NCI-H69 (cell line): ENCODE data around the gene BCL7B.
"Not testable (repeated sequence)": the region's sequence is repeated elsewhere in the genome, so short reads cannot be mapped to it uniquely, and the experiment has no call there.

Source experiments
- DNase-seq: peaks from one replicate; lab custom pipeline; 2025; lab: John Stamatoyannopoulos, UW

The BCL7B gene

DNA sequence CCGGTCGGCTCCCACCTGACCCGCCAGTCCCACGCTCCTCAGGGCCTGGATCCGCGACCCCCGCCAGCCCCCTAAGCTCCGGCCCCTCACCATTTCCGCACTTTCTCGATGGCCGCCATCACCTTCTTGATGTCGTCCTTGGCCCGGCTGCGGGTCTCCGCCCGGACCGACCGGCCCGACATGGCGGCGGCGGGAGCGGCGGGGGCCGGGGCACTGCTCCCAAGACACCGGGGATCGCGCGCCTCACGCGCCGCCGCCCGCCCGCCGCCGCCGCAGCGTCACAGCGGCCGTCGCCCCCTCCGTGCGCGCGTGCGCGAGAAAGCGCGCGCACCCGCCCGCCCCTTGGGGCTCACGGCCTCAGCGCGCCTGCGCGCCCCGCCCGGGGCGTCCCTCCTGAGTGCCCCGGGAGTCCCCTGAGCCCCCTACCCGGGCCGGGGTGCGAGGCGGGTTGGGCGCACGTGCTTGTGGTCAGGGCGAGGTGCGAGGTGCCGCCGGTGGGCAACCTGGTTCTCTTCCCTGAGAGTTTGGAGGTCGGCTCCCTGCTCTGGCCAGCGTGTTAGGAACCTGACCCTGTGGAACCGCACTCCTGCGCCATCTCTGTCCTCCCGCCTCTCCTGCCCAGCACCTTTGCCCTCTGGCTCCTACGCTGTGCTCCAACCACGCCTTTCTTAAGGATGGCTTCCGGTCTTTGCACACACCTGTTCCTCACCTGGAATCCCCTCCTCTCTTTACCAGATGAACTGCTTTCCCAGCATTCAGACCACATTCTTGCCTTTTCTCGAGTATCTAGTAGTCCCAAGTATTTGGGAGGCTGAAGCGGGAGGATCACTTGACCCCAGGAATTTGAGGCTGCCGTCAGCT lies at the start of gene BCL7B:
TSS of gene BCL7B (minus strand) at position 294 of the 861 bp plus-strand sequence. CDS start at position 182, 112 bp downstream.
- peak; percentile 90 for DNase-seq

DNA sequence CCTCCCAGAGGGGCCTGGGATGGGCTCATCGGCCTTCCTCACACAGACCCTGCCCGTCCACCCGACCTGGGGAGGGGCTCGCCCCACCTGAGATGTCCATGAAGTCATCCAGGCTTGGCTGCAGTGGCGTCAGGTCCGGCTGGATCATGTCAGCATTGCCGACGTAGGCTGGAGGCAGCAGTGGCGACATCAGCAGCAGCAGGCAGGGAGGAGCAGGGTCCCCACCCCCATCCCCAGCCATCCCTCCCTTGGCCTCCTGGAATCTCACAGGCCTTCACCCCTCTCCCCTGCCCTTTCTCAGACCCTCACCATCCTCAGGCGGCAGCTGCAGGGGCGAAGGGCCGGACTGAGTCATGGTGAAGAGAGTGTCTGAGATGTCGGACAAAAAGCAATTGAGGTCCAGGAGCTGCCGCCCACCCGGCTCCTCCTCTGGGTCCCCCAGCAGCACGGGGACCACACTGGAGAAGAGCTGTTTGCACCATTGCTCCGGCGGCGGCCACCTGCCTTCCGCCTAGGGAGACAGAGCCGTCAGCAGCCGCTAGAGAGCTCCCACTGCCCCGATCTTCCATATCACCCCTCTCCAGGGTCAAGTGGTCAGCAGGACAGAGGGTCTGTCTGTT lies 48.2 kb upstream of the BCL7B start:
- DNase-seq = no peak

DNA sequence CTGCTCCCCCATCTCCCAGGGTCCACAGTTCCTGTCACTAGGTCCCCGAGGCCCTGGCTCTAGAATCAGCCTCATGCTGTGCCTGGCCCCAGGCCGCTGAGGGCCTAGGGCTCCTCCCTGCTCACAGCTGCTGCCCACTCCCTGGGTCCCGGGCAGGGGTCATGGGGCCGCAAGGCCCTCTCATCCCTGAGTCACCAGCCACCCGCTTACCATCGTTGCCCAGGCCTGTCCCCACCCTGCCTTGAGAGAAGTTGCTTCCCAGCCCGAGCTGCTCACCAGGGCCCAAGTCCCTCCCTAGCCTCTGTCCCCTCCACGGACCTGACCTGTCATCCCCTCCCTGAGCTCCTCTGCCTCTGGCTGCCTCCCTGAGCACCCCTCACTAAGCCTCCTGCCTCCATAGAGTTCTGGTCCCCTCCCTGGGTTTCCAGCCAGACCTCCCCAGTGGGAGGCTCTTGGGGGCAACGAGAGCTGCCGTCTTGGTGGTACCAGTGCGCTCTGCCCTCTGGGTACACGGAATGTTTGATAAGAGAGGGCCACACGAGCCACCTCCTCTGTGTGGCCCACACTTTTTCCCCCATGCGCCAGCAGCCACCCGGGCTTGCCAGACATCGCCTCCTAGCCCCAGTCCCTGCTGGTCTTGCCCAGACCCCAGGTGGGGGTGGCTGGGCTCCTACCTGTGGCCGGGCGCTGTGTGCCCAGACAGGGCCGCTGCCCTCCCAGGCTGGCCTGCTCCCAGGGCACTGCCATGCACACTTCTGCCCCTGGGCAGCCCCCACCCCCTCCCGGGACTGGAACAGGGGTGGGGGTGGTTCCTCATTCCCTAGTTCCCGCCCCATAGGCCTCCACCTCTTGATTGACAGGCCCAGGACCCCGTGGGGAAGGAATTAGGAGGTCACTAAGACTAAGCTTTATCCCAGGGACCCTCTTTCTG lies 45.5 kb upstream of the BCL7B start:
- DNase-seq = no peak

DNA sequence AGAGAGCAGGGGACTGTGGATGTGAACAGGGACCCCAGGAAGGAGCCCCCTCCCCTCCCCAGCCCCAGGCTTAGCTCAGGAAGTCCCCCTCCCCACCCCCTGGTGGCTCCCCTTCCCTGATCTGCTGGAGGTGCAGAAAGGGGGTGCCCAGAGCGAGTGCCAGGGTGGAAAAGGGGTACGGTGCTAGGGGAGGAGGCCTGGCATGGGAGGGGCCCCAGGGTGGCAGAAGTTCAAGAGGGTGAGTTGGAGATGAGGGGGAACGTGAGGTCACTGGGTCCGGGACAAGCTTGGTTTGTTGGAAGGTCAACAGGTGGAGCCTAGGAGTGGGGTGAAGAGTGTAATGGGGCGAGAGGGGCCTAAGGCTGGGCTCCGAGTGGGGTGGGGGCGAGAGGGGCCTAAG lies 42.4 kb upstream of the BCL7B start:
- no peak for DNase-seq

DNA sequence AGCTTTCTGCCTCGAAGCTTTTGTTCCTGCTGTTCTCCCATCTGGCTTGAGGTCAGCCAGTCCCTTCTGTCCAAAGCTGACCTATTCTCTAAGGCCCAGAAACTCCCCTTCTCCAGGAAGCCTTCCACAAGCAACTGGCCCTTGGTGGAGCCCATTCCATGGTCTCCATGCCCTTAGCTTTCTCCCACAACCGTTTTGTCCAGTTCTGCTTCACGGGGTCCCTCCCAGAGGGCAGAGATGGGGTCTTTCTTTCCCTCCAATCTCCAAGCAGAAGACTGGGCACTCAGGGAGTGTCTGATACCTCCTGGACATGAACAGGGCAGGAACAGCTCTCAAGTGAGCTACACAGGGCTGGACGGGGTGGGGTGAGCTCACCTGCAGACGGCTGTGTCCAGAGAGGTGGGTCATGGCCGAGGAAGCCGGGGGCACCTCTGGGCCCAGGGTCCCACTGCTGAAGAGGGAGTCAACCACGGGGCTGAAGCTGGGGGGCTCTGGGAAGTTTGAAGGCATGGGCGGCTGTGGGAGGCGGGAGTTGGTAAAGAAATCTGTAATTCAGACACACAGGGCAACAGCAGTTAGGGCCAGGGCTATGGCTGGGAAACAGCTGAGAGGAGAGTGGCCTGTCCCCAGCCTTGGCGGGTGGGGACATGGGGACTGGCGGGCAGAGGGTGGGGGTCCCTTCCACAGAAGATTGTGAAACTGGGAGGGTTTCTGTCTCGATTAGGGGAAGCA lies 41.8 kb upstream of the BCL7B start:
- DNase-seq = no peak

DNA sequence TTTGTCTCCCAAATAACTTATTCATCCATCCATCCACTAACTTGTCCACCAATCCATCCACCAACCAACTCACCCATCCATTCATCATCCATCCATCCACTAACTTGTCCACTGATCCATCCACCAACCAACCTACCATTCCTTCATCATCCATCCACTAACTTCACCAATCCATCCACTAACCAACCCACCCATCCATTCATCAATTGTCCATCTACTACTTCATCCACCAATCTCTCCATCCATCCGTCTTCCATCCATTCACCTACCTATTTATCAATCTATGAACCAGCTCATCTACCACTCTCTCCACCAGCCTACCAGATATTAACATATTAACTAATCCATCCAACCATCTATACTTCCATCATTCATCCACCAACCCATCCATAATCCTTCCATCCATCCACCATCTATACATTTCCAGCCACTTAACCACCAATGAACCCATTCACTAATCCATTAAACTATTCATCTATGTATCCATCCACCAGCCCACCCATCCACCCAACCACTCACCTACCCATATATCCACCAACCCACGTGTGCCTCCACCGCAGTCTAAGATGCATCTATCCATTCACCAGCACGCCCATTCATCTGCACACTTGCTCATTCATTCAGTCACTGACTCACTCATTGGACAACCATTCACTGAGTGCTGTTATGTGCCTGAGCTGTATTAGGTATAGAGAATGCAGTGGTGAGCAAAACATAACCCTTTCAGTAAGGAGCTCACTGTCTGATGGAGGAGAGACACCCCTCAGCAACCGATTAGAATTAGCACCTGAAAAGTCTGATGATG lies 40.7 kb upstream of the BCL7B start:
- no peak for DNase-seq

DNA sequence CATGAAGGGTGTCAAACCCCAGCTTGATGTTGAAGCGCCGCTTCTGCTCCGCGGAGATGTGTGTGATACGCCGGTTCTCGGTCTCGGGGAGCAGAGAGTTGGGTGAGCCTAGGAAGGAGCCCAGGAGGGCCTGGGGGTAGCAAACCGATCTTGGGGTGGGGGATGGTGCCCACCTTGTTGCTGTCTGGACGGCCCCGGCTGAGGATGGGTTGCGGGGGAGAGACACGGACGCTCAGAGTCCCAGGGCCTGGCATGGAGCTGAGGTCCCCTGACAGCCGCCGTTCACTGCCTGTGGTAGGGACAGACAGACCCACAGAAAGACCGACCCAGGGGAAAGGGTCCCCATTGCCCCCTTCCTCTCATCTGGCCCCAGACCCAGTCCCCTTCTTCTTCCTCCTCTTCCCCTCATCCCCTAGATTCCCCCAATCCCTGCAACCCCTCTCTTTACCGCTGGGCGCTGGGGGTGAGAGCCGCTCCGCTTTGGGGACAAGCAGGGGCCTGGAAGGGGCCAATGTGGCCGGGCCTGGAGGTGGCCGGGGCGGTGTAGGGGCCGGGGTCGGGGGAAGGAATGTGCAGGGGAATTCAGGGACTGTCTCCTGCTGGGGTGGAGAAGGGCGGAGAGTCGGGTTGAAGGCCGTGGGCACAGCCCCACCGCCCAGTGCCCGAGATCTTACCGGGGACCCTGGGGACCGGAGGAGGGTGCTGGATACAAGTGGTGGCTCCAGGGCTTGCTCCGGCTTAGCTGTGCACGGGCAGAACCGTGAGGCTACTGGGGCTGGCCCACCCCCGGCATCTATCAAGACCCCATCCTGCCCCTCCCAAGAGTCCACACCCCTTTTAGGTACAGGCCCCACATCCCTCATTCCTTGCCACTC lies 38.9 kb upstream of the BCL7B start:
- DNase-seq = no peak

DNA sequence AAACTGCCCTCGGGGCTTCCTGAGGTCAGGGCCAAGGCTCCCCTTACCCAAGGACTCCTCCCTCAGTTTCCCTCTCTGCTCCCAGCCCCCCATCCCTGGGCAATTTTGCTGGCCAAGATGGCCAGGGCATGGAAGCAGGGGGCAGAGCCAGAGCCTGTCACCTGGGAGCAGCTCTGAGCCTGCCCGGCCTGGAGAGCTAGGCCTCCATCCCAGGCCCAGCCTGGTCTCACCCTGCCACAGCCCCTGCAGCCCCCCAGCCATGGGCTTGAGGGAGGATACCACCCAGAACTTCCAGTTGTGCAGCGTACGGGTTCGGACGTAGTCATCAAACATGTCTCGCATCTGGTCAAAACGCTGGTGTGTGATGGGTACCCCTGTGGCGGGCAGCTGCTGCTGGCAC lies 37.9 kb upstream of the BCL7B start:
- DNase-seq = no peak

DNA sequence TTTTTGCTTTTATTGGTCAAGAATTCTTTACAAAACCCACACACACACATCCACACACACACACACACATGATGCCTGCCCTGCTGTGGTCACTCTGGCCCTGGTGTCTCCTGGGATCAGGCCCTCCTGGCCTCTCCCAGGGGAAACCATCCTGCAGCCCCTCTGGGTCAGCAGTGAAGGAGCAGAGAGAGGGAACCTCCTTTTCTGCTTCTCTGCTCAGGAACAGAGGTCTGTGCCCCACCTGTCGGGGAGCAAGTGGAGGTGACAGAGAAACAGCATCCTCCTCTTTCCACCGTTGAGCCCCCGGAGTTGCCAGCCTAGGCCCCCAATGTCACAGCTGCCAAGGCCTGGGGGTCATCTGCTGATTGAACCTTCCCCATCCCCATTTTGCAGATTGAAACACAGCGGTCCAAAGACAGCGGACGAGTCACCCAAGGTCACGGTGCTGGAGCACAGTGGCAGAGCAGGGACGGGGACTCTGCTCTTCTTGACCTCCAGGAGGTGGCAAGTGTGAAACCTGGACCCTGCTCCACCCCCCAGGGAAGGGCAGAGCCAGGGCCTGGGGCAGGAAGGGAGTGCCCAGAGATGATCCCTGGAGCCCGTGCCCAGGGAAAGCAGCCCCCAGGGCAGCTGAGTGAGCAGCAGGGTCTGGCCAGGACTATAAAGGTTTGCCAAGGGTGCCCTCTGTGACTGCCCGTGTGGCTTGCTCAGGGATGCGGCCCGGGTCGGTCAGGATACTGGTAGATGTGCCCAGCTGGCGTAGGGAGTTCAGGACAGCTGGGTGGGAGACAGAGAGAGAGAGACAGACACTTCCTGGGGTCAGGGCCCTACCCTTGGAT lies 35.9 kb upstream of the BCL7B start:
- no peak for DNase-seq

DNA sequence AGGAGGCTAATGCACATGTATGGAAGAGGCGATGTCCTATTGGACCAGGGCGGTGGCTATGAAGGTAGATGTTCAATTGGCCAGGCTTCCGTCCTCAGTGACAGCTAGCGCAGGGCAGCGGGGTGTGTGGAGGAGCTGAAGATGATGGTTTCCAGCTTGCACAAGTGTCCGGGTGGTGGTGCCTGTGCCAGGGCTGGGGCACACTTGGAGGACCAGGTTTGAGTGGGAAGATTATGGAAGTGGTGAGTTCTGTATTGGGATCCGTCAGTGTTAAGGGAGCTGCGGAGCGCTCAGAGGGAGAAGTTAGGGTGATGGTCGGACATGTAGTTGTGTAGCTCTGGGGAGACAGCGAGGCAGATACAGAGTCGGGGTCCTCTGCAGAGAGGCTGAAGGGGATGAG lies 29.4 kb upstream of the BCL7B start:
- no peak for DNase-seq

DNA sequence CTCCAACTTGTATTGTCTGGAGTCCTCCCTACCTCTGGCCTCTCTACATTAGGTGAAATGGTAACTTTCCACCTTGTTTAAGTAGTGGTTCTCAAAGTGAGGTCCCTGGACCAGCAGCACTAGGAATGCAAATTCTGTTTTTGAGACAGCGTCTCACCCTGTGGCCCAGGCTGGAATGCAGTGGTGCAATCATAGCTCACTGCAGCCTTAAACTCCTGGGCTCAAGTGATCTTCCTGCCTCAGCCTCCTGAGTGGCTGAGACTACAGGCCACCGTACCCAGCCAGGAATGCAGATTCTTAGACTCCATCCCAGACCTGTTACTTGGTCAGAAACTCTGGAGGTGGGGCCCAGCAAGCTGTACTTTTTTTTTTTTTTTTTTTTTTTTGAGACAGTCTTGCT lies 27.7 kb upstream of the BCL7B start:
- DNase-seq = no peak

DNA sequence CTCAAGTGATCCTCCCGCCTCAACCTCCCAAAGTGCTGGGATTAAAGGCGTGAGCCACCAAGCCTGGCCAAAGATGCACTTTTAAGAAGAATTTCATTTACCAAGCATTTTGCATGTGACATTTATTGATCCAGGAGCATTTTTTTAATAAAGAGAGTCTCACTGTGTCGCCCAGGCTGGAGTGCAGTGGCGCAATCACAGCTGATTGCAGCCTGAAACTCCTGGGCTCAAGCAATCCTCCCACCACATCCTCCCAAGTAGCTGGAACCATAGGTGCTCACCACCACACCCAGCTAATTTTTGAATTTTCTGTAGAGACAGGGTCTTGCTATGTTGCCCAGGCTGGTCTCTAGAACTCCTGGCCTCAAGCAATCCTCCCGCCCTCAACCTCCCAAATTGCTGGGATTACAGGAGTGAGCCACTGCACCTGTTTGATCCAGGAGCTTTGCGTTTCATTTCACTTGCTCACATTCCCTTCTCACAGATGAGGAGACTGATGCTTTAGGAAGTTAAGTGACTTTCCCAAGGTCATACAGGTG lies 25.2 kb upstream of the BCL7B start:
- no peak for DNase-seq

DNA sequence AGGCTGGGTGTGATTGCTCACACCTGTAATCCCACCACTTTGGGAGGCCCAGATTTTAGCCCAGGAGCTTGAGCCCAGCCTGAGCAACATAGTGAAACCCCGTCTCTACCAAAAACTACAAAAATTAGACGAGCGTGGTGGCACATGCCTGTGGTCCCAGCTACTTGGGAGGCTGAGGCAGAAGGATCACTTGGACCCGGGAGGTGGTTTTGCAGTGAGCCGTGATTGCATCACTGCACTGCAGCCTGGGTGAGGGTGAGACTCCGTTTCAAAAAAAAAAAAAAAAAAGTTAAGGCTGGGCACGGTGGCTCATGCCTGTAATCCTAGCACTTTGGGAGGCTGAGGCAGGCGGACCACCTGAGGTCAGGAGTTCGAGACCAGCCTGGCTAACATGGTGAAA lies 23.5 kb upstream of the BCL7B start:
- not testable (repeated sequence) for DNase-seq

DNA sequence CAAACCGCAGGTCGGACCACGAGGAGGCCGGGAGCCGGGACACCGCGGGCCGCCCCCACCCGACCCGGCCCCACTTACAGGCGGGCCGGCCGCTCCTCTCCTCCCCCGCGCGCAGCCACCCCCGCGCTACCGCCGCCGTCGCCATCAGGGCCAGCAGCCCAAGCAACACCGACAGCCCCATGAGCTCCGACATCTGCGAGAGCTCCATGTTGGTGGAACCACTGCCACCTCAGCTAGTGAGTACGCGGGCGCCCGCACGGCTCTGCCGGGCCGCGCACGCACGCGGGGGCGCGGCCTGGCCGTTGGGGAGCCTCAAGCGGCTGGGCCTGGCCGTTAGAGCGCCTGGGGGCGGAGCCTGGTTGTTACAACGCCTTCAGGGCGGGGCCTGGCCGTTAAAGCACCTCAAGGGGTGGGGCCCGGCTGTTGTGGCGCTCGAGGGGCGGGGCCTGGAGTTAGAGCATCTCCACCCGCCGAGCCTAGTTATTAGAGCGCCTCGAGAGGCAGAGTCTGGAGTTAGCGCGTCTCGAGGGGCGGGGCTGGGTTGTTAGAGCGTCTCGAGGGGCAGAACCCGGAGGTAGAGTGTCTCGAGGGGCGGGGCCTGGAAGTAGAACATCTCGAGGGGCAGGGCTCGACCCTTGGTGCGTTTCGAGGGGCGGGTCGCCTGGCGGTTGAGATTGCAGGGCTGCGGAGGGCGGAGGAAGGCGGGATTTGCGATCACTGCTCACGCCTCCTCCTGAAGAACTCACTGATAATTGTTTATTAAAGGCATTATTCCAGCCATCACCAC lies 21.0 kb upstream of the BCL7B start, which contains the start of gene TBL2:
TSS of gene TBL2 (minus strand) at position 238 of the 787 bp plus-strand sequence. CDS start at position 208, 30 bp downstream.
- DNase-seq = peak; percentile 100

DNA sequence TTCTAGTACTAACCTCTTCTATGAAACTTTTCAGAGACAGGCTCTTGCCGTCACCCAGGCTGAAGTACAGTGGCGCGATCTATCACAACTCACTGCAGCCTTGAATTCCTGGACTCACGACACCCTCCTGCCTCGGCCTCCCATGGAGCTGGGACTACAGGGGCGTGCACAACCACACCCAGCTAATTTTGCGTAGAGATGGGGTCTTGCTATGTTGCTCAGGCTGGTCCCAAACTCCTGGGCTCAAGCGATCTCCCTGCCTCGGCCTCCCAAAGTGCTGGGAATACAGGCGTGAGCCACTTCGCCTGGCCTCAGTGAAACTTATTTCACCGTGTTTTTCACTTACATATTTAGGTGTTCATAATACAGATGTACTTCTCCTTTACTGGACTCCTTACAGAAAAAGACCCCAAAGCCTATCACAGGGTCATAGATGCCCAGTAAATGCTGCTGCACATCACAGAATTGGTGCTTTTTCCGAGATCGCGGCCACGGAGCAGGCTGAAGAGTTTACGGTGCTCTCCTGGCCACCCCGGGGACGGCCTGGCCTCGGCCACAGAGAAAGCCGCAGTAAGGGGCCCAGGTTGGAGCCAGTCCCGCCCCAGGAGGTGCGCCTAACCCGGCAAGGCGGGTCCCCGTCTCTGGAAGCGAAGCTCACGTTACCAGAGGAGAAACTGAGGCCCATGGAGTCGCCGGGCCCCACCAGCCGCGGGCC lies 20.3 kb upstream of the BCL7B start:
- DNase-seq = peak; percentile 32

DNA sequence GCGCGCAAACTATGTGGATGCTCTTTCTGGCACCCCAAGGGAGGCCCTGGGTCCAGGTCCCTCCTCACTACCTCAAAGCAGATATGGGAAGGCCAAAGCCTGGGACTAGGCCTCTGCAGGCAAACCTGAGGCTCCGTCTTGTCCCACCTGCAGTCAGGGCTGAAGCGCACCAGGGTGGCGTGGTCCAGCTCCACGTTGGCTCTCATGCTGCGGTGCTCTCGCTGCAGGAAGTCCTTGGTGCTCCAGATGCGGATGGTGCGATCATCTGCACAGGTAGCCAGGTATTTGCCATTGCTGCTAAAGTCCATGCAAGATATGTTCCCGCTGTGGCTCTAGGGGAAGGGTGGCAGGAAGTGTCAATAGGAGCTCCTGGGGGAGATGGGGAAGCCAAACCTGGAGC lies 16.3 kb upstream of the BCL7B start:
- no peak for DNase-seq

DNA sequence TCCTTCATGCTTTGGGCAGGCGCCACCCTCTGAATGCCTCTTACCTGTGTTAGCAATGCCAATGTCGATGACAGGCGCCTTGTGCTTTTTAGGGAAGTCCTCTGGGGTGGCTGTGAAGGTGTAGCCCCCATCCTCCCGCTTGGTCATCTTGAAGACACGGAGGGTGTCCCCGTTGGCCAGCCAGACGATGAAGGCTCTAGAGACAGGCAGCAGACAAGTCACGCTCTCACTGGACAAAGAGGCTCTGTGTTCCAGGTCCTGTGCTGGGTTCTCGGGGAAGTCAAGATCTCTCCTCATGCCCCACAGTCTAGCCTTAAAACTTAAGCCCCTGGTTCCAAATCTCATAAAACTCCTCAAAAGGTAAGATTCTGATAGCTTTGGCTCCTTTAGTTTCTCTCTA lies 15.8 kb upstream of the BCL7B start:
- no peak for DNase-seq
